ENCODE measurements around the gene ATP11C. TPM values are rescaled to one million over a fixed set of nuclear protein-coding genes. Genes with fewer than 3 reads are reported as not detected.

Gene ATP11C
- total and polyA plus RNA-seq, 2 of the 4 experiments (the other 2 are of a cell fraction): 19.3 to 40.0 TPM

GRCh38 chrX:139766545-139766983 is 166.3 kb downstream of the ATP11C start:
- in situ Hi-C loops (cut with MboI; ENCODE audit: low sequenced_read_pairs): no loop called here
- no CpG with 5 or more reads among the region's 5 CpGs for WGBS, 2 experiments (ENCODE audit: extremely low coverage in 2 of 2, insufficient read length in 1 of 2)
- no peak overlapping the region for H3K9ac ChIP-seq (ENCODE audit: low read depth, low read length)

More at GRCh38 chrX:139766545-139766983, 166.3 kb downstream of the ATP11C start:
- H2AK9ac ChIP-seq (replicated peaks; ENCODE audit: low read depth, low read length, poor library complexity): no peak overlapping the region
- ChIA-PET POLR2A (ENCODE audit: unreplicated experiment) (no interaction called here), CTCF (no interaction called here)
- H4K20me1 ChIP-seq (ENCODE audit: insufficient read depth, low read length): no peaks in the 10 kb centered on the region
- H3K18ac ChIP-seq (ENCODE audit: low read depth, low read length): no peak overlapping the region
- H3K9me3 ChIP-seq (ENCODE audit: control insufficient read depth, insufficient read depth, low read length): no peaks in the 10 kb centered on the region
- no peak overlapping the region for H4K5ac ChIP-seq (ENCODE audit: low read depth, low read length)
- no TSS peak for BruUV-seq (replicated peaks)
- H3K36me3 ChIP-seq (ENCODE audit: control insufficient read depth, insufficient read depth, low read length): 0 out of 2 replicates have a peak, but pooled peaks cover 2% of the 10 kb centered on the region
- H2AK5ac ChIP-seq (ENCODE audit: low read depth, low read length): no peak overlapping the region
- H4K91ac ChIP-seq (ENCODE audit: insufficient read depth, low read depth, low read length): no peak overlapping the region
- no peaks in the 10 kb centered on the region for H3K27me3 ChIP-seq (ENCODE audit: control insufficient read depth, insufficient read depth, low read length)
- no peaks in the 10 kb centered on the region for H3K4me1 ChIP-seq (ENCODE audit: control insufficient read depth, insufficient read depth, low read length)
- H3K4ac ChIP-seq (ENCODE audit: low read depth, low read length): no peak overlapping the region
- DNase-seq (no peak), ATAC-seq (ENCODE audit: low read depth) (no peak)
- no peaks in the 10 kb centered on the region for H3K9me1 ChIP-seq (ENCODE audit: insufficient read depth, low read length)
- no peak overlapping the region for H4K8ac ChIP-seq (ENCODE audit: low read depth in 2 of 2, low read length in 2 of 2)
- H3K14ac ChIP-seq (replicated peaks; ENCODE audit: low read depth, low read length): no peak overlapping the region
- no peak overlapping the region for H3K56ac ChIP-seq (ENCODE audit: extremely low read depth, insufficient read depth, low read length)
- H2AFZ ChIP-seq (replicated peaks; ENCODE audit: low read length, poor library complexity): no peak overlapping the region
- dilution Hi-C loops (cut with HindIII; ENCODE audit: low sequenced_read_pairs, unreplicated experiment) (no loop called here), intact Hi-C loops (cut with micrococcal nuclease) (no loop called here)
- H2BK120ac ChIP-seq (ENCODE audit: low read depth, low read length): no peak overlapping the region
- TF ChIP-seq CEBPB (IDR thresholded peaks at IDR 0.05; ENCODE audit: low read depth, low read length): no peak
- TF ChIP-seq CHD1 (IDR thresholded peaks at IDR 0.05; ENCODE audit: low read depth, low read length): no peak
- TF ChIP-seq RFX5 (IDR thresholded peaks at IDR 0.05; ENCODE audit: low read depth, low read length): no peak
- H3K23ac ChIP-seq (ENCODE audit: low read depth, low read length): no peak overlapping the region
- H3K27ac ChIP-seq (ENCODE audit: insufficient read depth, low read length): no peak overlapping the region
- H2BK20ac ChIP-seq (ENCODE audit: low read depth, low read length): no peak overlapping the region
- H3K4me3 ChIP-seq (ENCODE audit: insufficient read depth, low read depth, low read length): no peak overlapping the region
- H2BK5ac ChIP-seq (ENCODE audit: low read depth, low read length, poor library complexity, severe bottlenecking): no peak overlapping the region
- H2BK15ac ChIP-seq (ENCODE audit: low read depth, low read length): no peak overlapping the region
- H3K4me2 ChIP-seq (ENCODE audit: low read depth, low read length): no peak overlapping the region
- H3K79me1 ChIP-seq (ENCODE audit: low read depth in 1 of 2, low read length in 2 of 2): no peaks in the 10 kb centered on the region
